ENCODE results near the gene SLC15A3. TPM values are rescaled to one million over a fixed set of nuclear protein-coding genes. Genes with fewer than 3 reads are reported as not detected.

The SLC15A3 gene
- total and polyA plus RNA-seq, 3 experiments from 2014 or later = 1.2 to 1.5 TPM; not detected in 1

DNA sequence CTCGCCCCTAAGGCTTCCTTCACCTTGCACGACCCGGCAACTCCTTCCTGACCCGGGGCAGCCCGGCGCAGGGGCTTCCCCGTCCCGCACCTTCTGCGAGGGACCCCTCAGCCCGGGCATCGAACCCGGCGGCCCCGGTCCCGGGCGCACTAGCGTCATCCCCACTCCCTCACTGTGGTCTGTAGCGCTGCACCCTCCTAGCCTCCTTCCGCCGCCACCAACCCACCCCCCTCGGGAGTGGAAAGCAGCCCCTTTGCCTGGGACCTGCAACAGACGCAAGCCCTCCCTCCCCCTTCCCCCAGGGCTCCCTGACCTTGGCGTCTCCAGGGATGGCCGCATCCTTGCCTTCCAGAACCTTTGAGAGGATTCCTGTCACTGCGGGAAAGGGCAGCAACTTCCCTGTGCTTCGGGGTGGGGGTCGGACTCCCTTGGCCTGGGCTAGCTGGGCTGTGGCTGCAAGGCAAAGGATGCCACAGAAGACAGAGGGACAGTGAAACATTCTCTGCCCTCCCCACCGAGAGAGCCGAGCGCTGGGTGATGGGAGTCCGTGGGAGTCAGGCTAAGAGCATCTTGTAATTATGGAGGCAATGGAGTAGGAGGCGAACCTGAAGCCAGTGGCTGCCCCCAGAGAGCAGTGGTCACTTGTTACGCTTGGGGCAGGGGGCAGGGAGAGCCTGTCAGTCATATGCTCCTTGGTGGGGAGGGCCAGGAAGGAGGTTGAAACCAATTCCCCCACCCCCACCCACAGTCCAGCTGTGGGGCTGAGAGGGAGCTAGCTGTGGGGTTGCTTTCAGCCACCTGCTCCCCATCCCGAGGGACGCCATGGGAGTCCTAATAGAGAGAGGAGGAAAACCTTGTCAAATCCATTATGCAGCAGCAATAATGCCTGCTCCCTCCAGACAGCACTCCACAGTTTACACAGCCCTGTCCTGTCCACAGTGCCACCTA lies 26.8 kb downstream of the SLC15A3 start:
- POLR2A ChIA-PET = interaction anchor here (0.6 kb wide), 2 partner anchors 100 to 1375 kb away, joined by 3 to 6 read pairs; no protein-coding TSS in a partner anchor
- H3K4me3 Mint-ChIP-seq = peak overlapping the region; percentile 8 to 89 (median 67)
- H3K4me3 ChIP-seq (ENCODE audit: low read length) = no peak overlapping the region

DNA sequence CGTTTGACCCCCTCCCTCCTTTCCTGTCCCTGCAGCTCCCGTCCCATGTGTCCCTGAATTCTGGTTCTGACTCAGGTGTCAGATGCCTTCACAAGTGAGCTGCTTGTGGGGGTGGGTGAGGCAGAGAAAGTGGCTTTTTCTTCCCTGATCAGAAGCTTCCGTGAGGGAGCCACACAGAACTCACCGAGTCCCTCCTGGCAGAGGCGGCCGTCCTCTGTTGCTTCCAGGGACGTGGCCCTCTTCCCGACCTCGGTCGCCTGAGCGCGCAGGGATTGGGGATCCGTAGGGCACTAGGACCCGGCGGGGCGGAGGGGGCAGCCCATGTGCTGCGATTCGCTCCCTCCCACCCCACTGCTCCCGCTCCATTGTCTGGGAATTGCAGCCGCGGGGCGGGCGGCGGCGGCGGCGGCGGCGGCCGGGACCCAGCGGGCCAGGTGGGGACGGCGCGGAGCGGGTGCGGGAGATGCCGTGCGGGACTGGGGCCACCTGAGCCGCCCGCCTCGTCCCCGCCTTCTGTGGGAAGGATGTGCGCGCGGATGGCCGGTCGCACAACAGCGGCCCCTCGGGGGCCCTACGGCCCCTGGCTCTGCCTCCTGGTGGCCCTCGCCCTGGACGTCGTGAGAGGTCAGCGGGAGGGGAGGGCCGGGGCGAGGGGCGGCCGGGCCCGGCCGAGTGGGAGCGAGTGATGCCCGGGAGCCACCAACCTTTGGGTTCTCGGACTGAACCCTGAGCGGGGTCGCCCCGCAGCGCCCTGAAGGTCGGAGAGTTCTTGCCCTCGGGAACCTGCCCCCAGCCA lies 27.7 kb downstream of the SLC15A3 start, which contains the start of gene TMEM132A:
TMEM132A (plus strand) TSS at position 351 of the 796 bp plus-strand sequence; CDS start at position 525, 174 bp downstream.
- Histone ChIP-seq H3K4me3 (ENCODE audit: low read length) (no peak within 1 kb of the TSS), H3K27me3 (ENCODE audit: insufficient read depth, low read length, poor library complexity, severe bottlenecking) (peaks cover 20% of the 10 kb centered on the region), H3K4me1 (ENCODE audit: insufficient read depth, low read length) (peaks cover 13% of the 10 kb centered on the region), H3K9me3 (ENCODE audit: low read length) (no peaks in the 10 kb centered on the region), H3K27ac (ENCODE audit: low read depth, low read length) (no peak within 1 kb of the TSS), H3K36me3 (ENCODE audit: insufficient read depth, low read length) (peaks cover 32% of the 10 kb centered on the region)
- H3K36me3 Mint-ChIP-seq = peaks cover 22 to 42% (median 25%) of the 10 kb centered on the region in 3 donors
- peak within 1 kb of the TSS; percentile 8 to 89 (median 70) for H3K4me3 Mint-ChIP-seq
- H3K9me3 Mint-ChIP-seq = no peaks in the 10 kb centered on the region
- peaks cover 14 to 24% (median 17%) of the 10 kb centered on the region in 3 donors for H3K4me1 Mint-ChIP-seq
- ChIA-PET CTCF (interaction anchor here (1.0 to 1.3 kb wide), 3 partner anchors 25 to 264 kb away, joined by 3 read pairs; no protein-coding TSS in a partner anchor), POLR2A (interaction anchor here (0.6 to 1.1 kb wide), 3 partner anchors 9 to 19 kb away, joined by 3 read pairs; no protein-coding TSS in a partner anchor)
- no peak for DNase-seq
- peak within 1 kb of the TSS in 5 of 8 donors; percentile 18 to 56 (median 43) for H3K27ac Mint-ChIP-seq
- peaks cover 10 to 20% of the 10 kb centered on the region in 2 donors for H3K27me3 Mint-ChIP-seq

More for the DNA sequence above, 26.8 kb downstream of the SLC15A3 start:
- Histone ChIP-seq H3K27ac (ENCODE audit: low read depth, low read length) (no peak overlapping the region), H3K9me3 (ENCODE audit: low read length) (no peaks in the 10 kb centered on the region), H3K4me1 (ENCODE audit: insufficient read depth, low read length) (peaks cover 13% of the 10 kb centered on the region), H3K27me3 (ENCODE audit: insufficient read depth, low read length, poor library complexity, severe bottlenecking) (peaks cover 22% of the 10 kb centered on the region), H3K36me3 (ENCODE audit: insufficient read depth, low read length) (peaks cover 23% of the 10 kb centered on the region)
- no peak for DNase-seq
- Mint-ChIP-seq H3K9me3 (no peaks in the 10 kb centered on the region), H3K27me3 (peaks cover 14 to 24% of the 10 kb centered on the region in 2 donors), H3K4me1 (peaks cover 14 to 22% (median 17%) of the 10 kb centered on the region in 3 donors), H3K27ac (peak overlapping the region in 3 of 8 donors; percentile 43 to 56 (median 47)), H3K36me3 (peaks cover 14 to 33% (median 20%) of the 10 kb centered on the region in 3 donors)
- CTCF ChIA-PET = no interaction called here

DNA sequence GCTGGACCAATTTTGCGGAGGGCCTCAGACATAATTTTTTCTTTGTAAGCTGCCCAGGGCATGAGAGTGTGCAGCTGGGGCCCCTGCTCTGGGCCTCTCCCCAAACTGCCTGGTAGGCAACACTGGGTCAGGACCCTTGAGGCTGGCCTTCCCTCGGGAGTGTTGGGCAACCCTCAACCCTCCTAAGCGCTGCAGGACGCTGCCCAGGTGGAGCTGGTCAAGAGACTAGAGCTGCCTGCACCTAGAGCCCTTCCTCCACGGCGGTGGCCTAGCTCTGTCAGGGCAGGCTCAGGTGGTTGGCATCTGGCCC lies 28.2 kb downstream of the SLC15A3 start:
- Histone ChIP-seq H3K4me3 (ENCODE audit: low read length) (no peak overlapping the region), H3K9me3 (ENCODE audit: low read length) (no peaks in the 10 kb centered on the region), H3K27ac (ENCODE audit: low read depth, low read length) (no peak overlapping the region), H3K36me3 (ENCODE audit: insufficient read depth, low read length) (peaks cover 33% of the 10 kb centered on the region), H3K4me1 (ENCODE audit: insufficient read depth, low read length) (peaks cover 13% of the 10 kb centered on the region), H3K27me3 (ENCODE audit: insufficient read depth, low read length, poor library complexity, severe bottlenecking) (peaks cover 20% of the 10 kb centered on the region)
- H3K36me3 Mint-ChIP-seq = peaks cover 22 to 47% (median 25%) of the 10 kb centered on the region in 3 donors
- H3K9me3 Mint-ChIP-seq = no peaks in the 10 kb centered on the region
- CTCF ChIA-PET = interaction anchor here (1.0 to 1.3 kb wide), 3 partner anchors 24 to 264 kb away, joined by 3 read pairs; no protein-coding TSS in a partner anchor
- peak overlapping the region in 1 of 8 donors; percentile 29 for H3K27ac Mint-ChIP-seq
- no peak for DNase-seq
- POLR2A ChIA-PET = interaction anchor here (0.7 to 1.1 kb wide), 2 partner anchors 9 to 18 kb away, joined by 3 read pairs; no protein-coding TSS in a partner anchor
- H3K4me3 Mint-ChIP-seq = peak overlapping the region in 6 of 7 donors; percentile 35 to 78 (median 53)
- peaks cover 14 to 29% (median 17%) of the 10 kb centered on the region in 3 donors for H3K4me1 Mint-ChIP-seq
- H3K27me3 Mint-ChIP-seq = peaks cover 8 to 20% of the 10 kb centered on the region in 2 donors

DNA sequence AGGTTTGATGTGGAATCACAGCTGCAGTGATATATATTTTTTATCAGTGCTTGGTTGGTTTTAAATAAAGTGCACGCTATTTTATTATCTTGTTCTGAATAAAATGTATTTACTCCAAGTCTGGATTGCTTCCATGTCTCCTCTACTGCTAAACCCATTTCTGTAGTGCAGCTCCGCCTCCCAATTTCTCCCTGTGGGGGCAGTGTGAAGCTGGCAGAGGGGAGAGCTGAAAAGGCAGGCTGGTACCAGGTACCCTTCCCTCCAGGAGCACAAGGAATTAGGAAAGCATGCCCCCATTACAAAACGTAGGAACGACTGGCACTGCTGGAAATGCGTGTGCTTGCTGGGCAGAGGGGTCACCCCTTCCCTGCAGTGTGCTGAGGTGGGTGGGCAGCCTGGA lies 28.6 kb downstream of the SLC15A3 start:
- peak overlapping the region in 5 of 7 donors; percentile 5 to 78 (median 38) for H3K4me3 Mint-ChIP-seq
- peaks cover 14 to 29% (median 17%) of the 10 kb centered on the region in 3 donors for H3K4me1 Mint-ChIP-seq
- ChIA-PET POLR2A (interaction anchor here (0.7 to 1.1 kb wide), 2 partner anchors 8 to 18 kb away, joined by 3 read pairs; no protein-coding TSS in a partner anchor), CTCF (interaction anchor here (1.3 kb wide), 2 partner anchors 92 to 265 kb away, joined by 3 read pairs; no protein-coding TSS in a partner anchor)
- no peaks in the 10 kb centered on the region for H3K9me3 Mint-ChIP-seq
- H3K36me3 ChIP-seq (ENCODE audit: insufficient read depth, low read length) = peaks cover 34% of the 10 kb centered on the region
- peaks cover 8 to 20% of the 10 kb centered on the region in 2 donors for H3K27me3 Mint-ChIP-seq
- no peak overlapping the region for H3K27ac ChIP-seq (ENCODE audit: low read depth, low read length)
- no peak for DNase-seq
- peaks cover 13% of the 10 kb centered on the region for H3K4me1 ChIP-seq (ENCODE audit: insufficient read depth, low read length)
- peaks cover 22 to 48% (median 25%) of the 10 kb centered on the region in 3 donors for H3K36me3 Mint-ChIP-seq
- no peak overlapping the region for H3K27ac Mint-ChIP-seq
- H3K9me3 ChIP-seq (ENCODE audit: low read length) = no peaks in the 10 kb centered on the region
- peaks cover 20% of the 10 kb centered on the region for H3K27me3 ChIP-seq (ENCODE audit: insufficient read depth, low read length, poor library complexity, severe bottlenecking)
- H3K4me3 ChIP-seq (ENCODE audit: low read length) = no peak overlapping the region

DNA sequence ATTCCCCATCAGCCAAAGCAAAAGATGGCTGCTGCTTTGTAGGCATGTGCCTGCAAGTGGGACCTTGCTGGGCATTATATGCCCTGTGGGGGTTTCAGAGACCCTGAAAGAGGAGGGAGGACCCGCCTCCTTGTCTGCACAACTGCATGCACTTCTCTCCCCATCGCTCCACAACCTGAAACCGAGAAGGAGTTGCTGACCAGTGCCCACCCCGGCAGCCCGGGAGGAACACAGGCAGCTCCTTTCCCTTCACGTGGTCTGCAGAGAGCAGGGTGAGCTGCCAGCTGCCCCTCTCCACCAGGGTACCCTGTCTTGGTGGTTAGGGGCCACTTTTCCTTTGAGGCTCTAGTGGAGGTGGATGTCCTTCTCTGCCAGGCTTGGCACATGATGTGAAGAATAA lies 29.1 kb downstream of the SLC15A3 start:
- H3K4me1 Mint-ChIP-seq = peaks cover 14 to 32% (median 17%) of the 10 kb centered on the region in 3 donors
- Histone ChIP-seq H3K36me3 (ENCODE audit: insufficient read depth, low read length) (peaks cover 38% of the 10 kb centered on the region), H3K9me3 (ENCODE audit: low read length) (no peaks in the 10 kb centered on the region), H3K27me3 (ENCODE audit: insufficient read depth, low read length, poor library complexity, severe bottlenecking) (peaks cover 20% of the 10 kb centered on the region), H3K4me1 (ENCODE audit: insufficient read depth, low read length) (peaks cover 13% of the 10 kb centered on the region), H3K4me3 (ENCODE audit: low read length) (no peak overlapping the region), H3K27ac (ENCODE audit: low read depth, low read length) (no peak overlapping the region)
- peaks cover 22 to 50% (median 25%) of the 10 kb centered on the region in 3 donors for H3K36me3 Mint-ChIP-seq
- peak overlapping the region in 1 of 7 donors; percentile 12 for H3K4me3 Mint-ChIP-seq
- peaks cover 8 to 20% of the 10 kb centered on the region in 2 donors for H3K27me3 Mint-ChIP-seq
- H3K27ac Mint-ChIP-seq = no peak overlapping the region
- DNase-seq = no peak
- ChIA-PET CTCF (interaction anchor here (1.3 kb wide), 2 partner anchors 92 to 265 kb away, joined by 3 read pairs; no protein-coding TSS in a partner anchor), POLR2A (interaction anchor here (1.1 kb wide), 1 partner anchor 8 kb away, joined by 3 read pairs; no protein-coding TSS in a partner anchor)
- H3K9me3 Mint-ChIP-seq = no peaks in the 10 kb centered on the region

- H3K36me3 Mint-ChIP-seq = peaks cover 22 to 52% (median 25%) of the 10 kb centered on the region in 3 donors
- peaks cover 20% of the 10 kb centered on the region for H3K27me3 ChIP-seq (ENCODE audit: insufficient read depth, low read length, poor library complexity, severe bottlenecking)
- no peaks in the 10 kb centered on the region for H3K9me3 ChIP-seq (ENCODE audit: low read length)
- H3K36me3 ChIP-seq (ENCODE audit: insufficient read depth, low read length) = peaks cover 39% of the 10 kb centered on the region
- peaks cover 7 to 19% of the 10 kb centered on the region in 2 donors for H3K27me3 Mint-ChIP-seq
- no peak overlapping the region for H3K27ac ChIP-seq (ENCODE audit: low read depth, low read length)
- ChIA-PET POLR2A (interaction anchor here (0.6 kb wide), 2 partner anchors 8 to 167 kb away, joined by 3 to 4 read pairs; no protein-coding TSS in a partner anchor), CTCF (interaction anchor here (0.7 to 0.9 kb wide), 2 partner anchors 21 to 265 kb away, joined by 3 read pairs; no protein-coding TSS in a partner anchor)
- peak overlapping the region in 1 of 8 donors; percentile 15 for H3K27ac Mint-ChIP-seq
- H3K4me3 ChIP-seq (ENCODE audit: low read length) = no peak overlapping the region
- no peak overlapping the region for H3K4me3 Mint-ChIP-seq
- peaks cover 13% of the 10 kb centered on the region for H3K4me1 ChIP-seq (ENCODE audit: insufficient read depth, low read length)
- peaks cover 20 to 41% (median 23%) of the 10 kb centered on the region in 3 donors for H3K4me1 Mint-ChIP-seq
- no peak for DNase-seq
- H3K9me3 Mint-ChIP-seq = no peaks in the 10 kb centered on the region
Measured at GRCh38 chr11:60921777-60922335, 30.1 kb downstream of the SLC15A3 start.

DNA sequence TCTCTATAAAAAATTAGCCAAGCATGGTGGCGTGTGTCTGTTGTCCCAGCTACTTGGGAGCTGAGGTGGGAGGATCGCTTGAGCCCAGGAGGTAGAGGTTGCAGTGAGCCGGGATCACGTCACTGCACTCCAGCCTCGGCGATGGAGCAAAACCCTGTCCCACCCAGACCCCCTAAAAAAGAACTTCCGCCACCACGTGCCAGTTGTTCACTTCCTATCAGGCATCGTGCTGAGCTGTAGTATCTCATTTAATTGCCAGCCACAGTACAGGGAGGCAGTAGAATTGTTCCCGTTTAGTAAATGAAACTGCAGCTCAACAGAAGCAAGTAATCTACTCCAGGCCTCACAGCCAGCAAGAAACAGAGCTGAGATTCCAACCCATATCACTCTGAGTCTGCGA lies 30.7 kb downstream of the SLC15A3 start:
- H3K4me1 Mint-ChIP-seq = peaks cover 25 to 47% (median 29%) of the 10 kb centered on the region in 3 donors
- ChIA-PET POLR2A (interaction anchor here (0.6 to 1.5 kb wide), 3 partner anchors 9 to 168 kb away, joined by 3 to 4 read pairs (median 4); no protein-coding TSS in a partner anchor), CTCF (interaction anchor here (0.9 to 1.0 kb wide), 2 partner anchors 22 to 266 kb away, joined by 3 to 5 read pairs; no protein-coding TSS in a partner anchor)

More for the DNA sequence above, 30.7 kb downstream of the SLC15A3 start:
- Histone ChIP-seq H3K27ac (ENCODE audit: low read depth, low read length) (no peak overlapping the region), H3K4me3 (ENCODE audit: low read length) (no peak overlapping the region), H3K36me3 (ENCODE audit: insufficient read depth, low read length) (peaks cover 39% of the 10 kb centered on the region), H3K4me1 (ENCODE audit: insufficient read depth, low read length) (peaks cover 18% of the 10 kb centered on the region), H3K9me3 (ENCODE audit: low read length) (no peaks in the 10 kb centered on the region), H3K27me3 (ENCODE audit: insufficient read depth, low read length, poor library complexity, severe bottlenecking) (peaks cover 20% of the 10 kb centered on the region)
- H3K36me3 Mint-ChIP-seq = peaks cover 22 to 52% (median 25%) of the 10 kb centered on the region in 3 donors
- no peak overlapping the region for H3K27ac Mint-ChIP-seq
- H3K27me3 Mint-ChIP-seq = peaks cover 7 to 13% of the 10 kb centered on the region in 2 donors
- H3K9me3 Mint-ChIP-seq = no peaks in the 10 kb centered on the region
- no peak overlapping the region for H3K4me3 Mint-ChIP-seq
- DNase-seq = no peak
